ENCODE data around the gene ZFAND3.

Gene ZFAND3

GRCh38 chr6:38091613-38092012, 272.1 kb downstream of the ZFAND3 start:
- no peak for TF ChIP-seq CTCF (IDR thresholded peaks at IDR 0.05)

GRCh38 chr6:38092465-38092864, 272.9 kb downstream of the ZFAND3 start:
- TF ChIP-seq CTCF (IDR thresholded peaks at IDR 0.05), result no peak

GRCh38 chr6:38092964-38093363, 273.4 kb downstream of the ZFAND3 start:
- TF ChIP-seq CTCF (IDR thresholded peaks at IDR 0.05), result no peak

DNA sequence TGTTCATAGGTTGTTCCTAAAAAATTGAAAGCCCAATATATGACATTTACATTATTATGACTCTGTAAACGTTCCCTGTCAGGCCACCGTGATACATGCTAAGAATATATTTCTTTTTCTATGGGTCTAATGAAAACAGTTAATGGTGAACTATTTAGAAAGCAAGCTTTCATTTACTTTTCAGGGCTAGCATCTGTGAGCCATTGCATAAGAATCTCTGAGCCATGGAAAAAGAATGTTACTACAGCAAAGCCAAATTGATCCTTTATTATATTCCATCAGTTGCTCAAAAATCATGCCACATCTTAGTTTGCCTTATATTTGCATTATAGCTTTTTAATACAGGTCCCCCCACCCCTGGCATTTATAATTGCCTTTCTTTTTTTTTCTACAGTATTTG, 275.5 kb downstream of the ZFAND3 start:
- TF ChIP-seq CTCF (IDR thresholded peaks at IDR 0.05), result no peak

GRCh38 chr6:38099221-38099620, 279.7 kb downstream of the ZFAND3 start:
- no peak for TF ChIP-seq CTCF (IDR thresholded peaks at IDR 0.05)

DNA sequence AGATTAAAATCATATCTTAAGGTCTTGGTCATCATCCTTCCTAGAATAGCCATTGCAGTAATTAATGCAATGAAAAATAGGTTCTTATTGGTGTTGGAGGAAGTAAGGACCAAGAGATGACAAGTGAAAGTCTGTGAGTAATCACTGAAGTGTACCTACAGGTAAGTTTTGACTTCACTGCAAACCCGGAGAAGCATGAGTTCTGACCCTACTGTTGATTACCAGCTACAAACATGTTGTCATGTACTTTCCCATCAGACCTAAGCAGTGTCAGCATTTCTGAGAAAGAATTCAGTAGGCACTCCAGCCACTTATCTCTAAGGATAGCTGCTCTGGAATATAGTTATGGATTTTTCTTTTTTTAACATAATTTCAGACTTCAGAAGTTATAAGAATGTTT, 280.9 kb downstream of the ZFAND3 start:
- TF ChIP-seq CTCF (IDR thresholded peaks at IDR 0.05), result no peak

- no peak for TF ChIP-seq CTCF (IDR thresholded peaks at IDR 0.05)
Measured at GRCh38 chr6:38103921-38104320, 284.4 kb downstream of the ZFAND3 start.

- TF ChIP-seq CTCF (IDR thresholded peaks at IDR 0.05), result no peak
Measured at GRCh38 chr6:38105066-38105465, 285.5 kb downstream of the ZFAND3 start.

Measured in LNCAP (cell line).